ENCODE data around the gene USP31. TPM values are rescaled to one million over a fixed set of nuclear protein-coding genes. Genes with fewer than 3 reads are reported as not detected.
A peak's percentile ranks its signal among the peaks of the same experiment; 100 is the strongest.

Gene USP31
- total RNA-seq, 1 experiment from 2014 or later = 23.6 TPM

GRCh38 chr16:23081675-23082119 is 67.6 kb downstream of the USP31 start:
- no TSS peak for BruUV-seq (replicated peaks)
- Mint-ChIP-seq H3K4me1 (ENCODE audit: low read depth, unreplicated experiment) (peaks cover 16% of the 10 kb centered on the region), H3K9me3 (ENCODE audit: low read depth, unreplicated experiment) (no peaks in the 10 kb centered on the region), H3K27me3 (ENCODE audit: unreplicated experiment) (no peaks in the 10 kb centered on the region), H3K4me3 (ENCODE audit: low read depth, unreplicated experiment) (no peak overlapping the region), H3K27ac (ENCODE audit: unreplicated experiment) (no peak overlapping the region), H3K36me3 (ENCODE audit: insufficient read depth, unreplicated experiment) (peaks cover 14% of the 10 kb centered on the region)
- intact Hi-C loops (cut with micrococcal nuclease; ENCODE audit: unreplicated experiment) = loop anchor here (10.0 kb wide), 1 partner anchor 63 kb away; the partner anchor contains the start of gene USP31
- CTCF ChIA-PET = no interaction called here
- no peak for TF ChIP-seq CTCF (IDR thresholded peaks at IDR 0.05; ENCODE audit: unreplicated experiment)
- DNase-seq = no peak

GRCh38 chr16:23080747-23081146 is 68.5 kb downstream of the USP31 start:
- DNase-seq = no peak
- intact Hi-C loops (cut with micrococcal nuclease; ENCODE audit: unreplicated experiment) = loop anchor here (10.0 kb wide), 1 partner anchor 64 kb away; the partner anchor contains the start of gene USP31
- CTCF ChIA-PET = no interaction called here
- no TSS peak for BruUV-seq (replicated peaks)
- peaks cover 14% of the 10 kb centered on the region for H3K36me3 Mint-ChIP-seq (ENCODE audit: insufficient read depth, unreplicated experiment)
- no peak for TF ChIP-seq CTCF (IDR thresholded peaks at IDR 0.05; ENCODE audit: unreplicated experiment)
- peaks cover 16% of the 10 kb centered on the region for H3K4me1 Mint-ChIP-seq (ENCODE audit: low read depth, unreplicated experiment)
- H3K4me3 Mint-ChIP-seq (ENCODE audit: low read depth, unreplicated experiment) = no peak overlapping the region
- no peaks in the 10 kb centered on the region for H3K9me3 Mint-ChIP-seq (ENCODE audit: low read depth, unreplicated experiment)
- H3K27ac Mint-ChIP-seq (ENCODE audit: unreplicated experiment) = no peak overlapping the region
- H3K27me3 Mint-ChIP-seq (ENCODE audit: unreplicated experiment) = no peaks in the 10 kb centered on the region

- no TSS peak for BruUV-seq (replicated peaks)
- CTCF ChIA-PET = no interaction called here
- no peaks in the 10 kb centered on the region for H3K27me3 Mint-ChIP-seq (ENCODE audit: unreplicated experiment)
- intact Hi-C loops (cut with micrococcal nuclease; ENCODE audit: unreplicated experiment) = loop anchor here (10.0 kb wide), 1 partner anchor 64 kb away; the partner anchor contains the start of gene USP31
- peaks cover 16% of the 10 kb centered on the region for H3K4me1 Mint-ChIP-seq (ENCODE audit: low read depth, unreplicated experiment)
- no peak overlapping the region for H3K4me3 Mint-ChIP-seq (ENCODE audit: low read depth, unreplicated experiment)
- H3K36me3 Mint-ChIP-seq (ENCODE audit: insufficient read depth, unreplicated experiment) = peaks cover 14% of the 10 kb centered on the region
- DNase-seq = no peak
- H3K9me3 Mint-ChIP-seq (ENCODE audit: low read depth, unreplicated experiment) = no peaks in the 10 kb centered on the region
- peak overlapping the region; percentile 40 for H3K27ac Mint-ChIP-seq (ENCODE audit: unreplicated experiment)
- no peak for TF ChIP-seq CTCF (IDR thresholded peaks at IDR 0.05; ENCODE audit: unreplicated experiment)
These were observed 68.9 kb downstream of the USP31 start for GRCh38 chr16:23080329-23080728.

GRCh38 chr16:23079675-23080301 is 69.5 kb downstream of the USP31 start:
- H3K9me3 Mint-ChIP-seq (ENCODE audit: low read depth, unreplicated experiment) = no peaks in the 10 kb centered on the region
- peak; percentile 68 for DNase-seq
- intact Hi-C loops (cut with micrococcal nuclease; ENCODE audit: unreplicated experiment) = loop anchor here (10.0 kb wide), 1 partner anchor 65 kb away; the partner anchor contains the start of gene USP31
- TF ChIP-seq CTCF (IDR thresholded peaks at IDR 0.05; ENCODE audit: unreplicated experiment) = no peak
- no peak overlapping the region for H3K4me3 Mint-ChIP-seq (ENCODE audit: low read depth, unreplicated experiment)
- peak overlapping the region; percentile 40 for H3K27ac Mint-ChIP-seq (ENCODE audit: unreplicated experiment)
- peaks cover 16% of the 10 kb centered on the region for H3K4me1 Mint-ChIP-seq (ENCODE audit: low read depth, unreplicated experiment)
- CTCF ChIA-PET = interaction anchor here (0.7 to 1.1 kb wide), 2 partner anchors 12 to 70 kb away, joined by 4 to 6 read pairs; no protein-coding TSS in a partner anchor
- no peaks in the 10 kb centered on the region for H3K27me3 Mint-ChIP-seq (ENCODE audit: unreplicated experiment)
- peaks cover 14% of the 10 kb centered on the region for H3K36me3 Mint-ChIP-seq (ENCODE audit: insufficient read depth, unreplicated experiment)
- BruUV-seq (replicated peaks) = no TSS peak

Data from Calu3 (cell line).